ENCODE data around the gene RELL1. TPM values are rescaled to one million over a fixed set of nuclear protein-coding genes. Genes with fewer than 3 reads are reported as not detected.

Gene RELL1
- total RNA-seq, 2 experiments from 2014 or later = 48.6 to 50.3 TPM

DNA sequence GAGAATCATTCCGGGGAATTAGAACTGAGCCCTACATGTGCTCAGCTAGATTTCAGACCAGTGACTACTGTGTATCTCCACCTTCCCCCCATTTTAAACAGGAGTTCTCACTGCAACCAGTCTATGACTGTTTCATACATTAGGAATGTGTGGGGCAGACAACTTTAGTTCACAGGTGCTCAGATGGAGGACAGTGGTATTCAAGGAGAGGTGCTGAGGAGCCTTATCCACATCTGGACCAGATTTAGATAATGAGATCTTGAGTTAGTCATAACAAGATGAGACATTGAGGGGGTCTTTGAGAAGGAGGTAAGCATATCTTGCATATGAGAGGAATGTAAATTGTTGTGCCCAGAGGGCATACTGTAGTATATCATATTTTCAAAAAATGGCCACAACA lies 32.8 kb upstream of the RELL1 start:
- no peak for DNase-seq
- Histone ChIP-seq H3K9me3 (ENCODE audit: control insufficient read depth in 1 of 2, insufficient read depth in 1 of 2, low read length in 2 of 2) (no peaks in the 10 kb centered on the region), H3K4me3 (ENCODE audit: low read length) (no peak overlapping the region), H3K27ac (ENCODE audit: low read depth in 1 of 2, low read length in 2 of 2) (no peak overlapping the region), H3K36me3 (ENCODE audit: insufficient read depth, low read length) (no peaks in the 10 kb centered on the region), H3K27me3 (ENCODE audit: control insufficient read depth in 1 of 2, insufficient read depth in 2 of 2, low read length in 2 of 2) (no peaks in the 10 kb centered on the region), H3K4me1 (ENCODE audit: insufficient read depth, low read length) (peaks cover 6% of the 10 kb centered on the region)
- intact Hi-C loops (cut with DNase I, micrococcal nuclease) = no loop called here
- TF ChIP-seq, protein P1, sequence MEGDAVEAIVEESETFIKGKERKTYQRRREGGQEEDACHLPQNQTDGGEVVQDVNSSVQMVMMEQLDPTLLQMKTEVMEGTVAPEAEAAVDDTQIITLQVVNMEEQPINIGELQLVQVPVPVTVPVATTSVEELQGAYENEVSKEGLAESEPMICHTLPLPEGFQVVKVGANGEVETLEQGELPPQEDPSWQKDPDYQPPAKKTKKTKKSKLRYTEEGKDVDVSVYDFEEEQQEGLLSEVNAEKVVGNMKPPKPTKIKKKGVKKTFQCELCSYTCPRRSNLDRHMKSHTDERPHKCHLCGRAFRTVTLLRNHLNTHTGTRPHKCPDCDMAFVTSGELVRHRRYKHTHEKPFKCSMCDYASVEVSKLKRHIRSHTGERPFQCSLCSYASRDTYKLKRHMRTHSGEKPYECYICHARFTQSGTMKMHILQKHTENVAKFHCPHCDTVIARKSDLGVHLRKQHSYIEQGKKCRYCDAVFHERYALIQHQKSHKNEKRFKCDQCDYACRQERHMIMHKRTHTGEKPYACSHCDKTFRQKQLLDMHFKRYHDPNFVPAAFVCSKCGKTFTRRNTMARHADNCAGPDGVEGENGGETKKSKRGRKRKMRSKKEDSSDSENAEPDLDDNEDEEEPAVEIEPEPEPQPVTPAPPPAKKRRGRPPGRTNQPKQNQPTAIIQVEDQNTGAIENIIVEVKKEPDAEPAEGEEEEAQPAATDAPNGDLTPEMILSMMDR (IDR thresholded peaks at IDR 0.05) = no peak
- Mint-ChIP-seq H3K27ac (no peak overlapping the region), H3K9me3 (no peaks in the 10 kb centered on the region), H3K4me1 (ENCODE audit: low read depth) (peaks cover 16% of the 10 kb centered on the region), H3K36me3 (ENCODE audit: low read depth) (no peaks in the 10 kb centered on the region), H3K27me3 (no peaks in the 10 kb centered on the region), H3K4me3 (no peak overlapping the region)
- CTCF ChIA-PET = no interaction called here
- POLR2A ChIA-PET = no interaction called here
- no peak for ATAC-seq (ENCODE audit: poor library complexity)

DNA sequence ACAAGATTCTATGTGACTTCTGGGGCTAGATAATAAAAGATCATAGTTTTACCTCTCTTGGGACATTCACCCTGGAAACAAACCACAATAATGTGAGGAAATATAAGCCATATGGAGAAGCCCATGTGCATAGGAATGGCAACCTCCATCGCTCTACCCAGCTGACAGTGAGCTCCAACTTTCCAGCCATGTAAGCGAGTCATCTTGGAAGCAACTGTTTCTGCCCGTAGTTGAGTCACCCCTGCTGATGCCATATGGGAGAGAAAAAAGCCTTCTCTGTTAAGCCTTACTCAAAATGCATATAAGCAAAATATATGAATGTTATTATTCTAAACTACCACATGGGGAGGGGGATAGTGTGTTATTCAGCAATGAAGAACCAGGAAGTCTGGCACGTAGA lies 31.4 kb upstream of the RELL1 start:
- no peak for ATAC-seq (ENCODE audit: poor library complexity)
- Histone ChIP-seq H3K4me3 (ENCODE audit: low read length) (no peak overlapping the region), H3K4me1 (ENCODE audit: insufficient read depth, low read length) (peaks cover 6% of the 10 kb centered on the region), H3K27me3 (ENCODE audit: control insufficient read depth in 1 of 2, insufficient read depth in 2 of 2, low read length in 2 of 2) (no peaks in the 10 kb centered on the region), H3K27ac (ENCODE audit: low read depth in 1 of 2, low read length in 2 of 2) (no peak overlapping the region), H3K9me3 (ENCODE audit: control insufficient read depth in 1 of 2, insufficient read depth in 1 of 2, low read length in 2 of 2) (no peaks in the 10 kb centered on the region), H3K36me3 (ENCODE audit: insufficient read depth, low read length) (no peaks in the 10 kb centered on the region)
- ChIA-PET POLR2A (no interaction called here), CTCF (no interaction called here)
- peak in 1 of 14 experiments; percentile 15 for DNase-seq
- no peak overlapping the region for H3K27ac Mint-ChIP-seq
- TF ChIP-seq, protein P1 (IDR thresholded peaks at IDR 0.05) = no peak
- intact Hi-C loops (cut with DNase I, micrococcal nuclease) = no loop called here
- peaks cover 9% of the 10 kb centered on the region for H3K4me1 Mint-ChIP-seq (ENCODE audit: low read depth)
- H3K27me3 Mint-ChIP-seq = no peaks in the 10 kb centered on the region
- H3K4me3 Mint-ChIP-seq = no peak overlapping the region
- H3K36me3 Mint-ChIP-seq (ENCODE audit: low read depth) = no peaks in the 10 kb centered on the region
- no peaks in the 10 kb centered on the region for H3K9me3 Mint-ChIP-seq

GRCh38 chr4:37715889-37716402 lies 29.8 kb upstream of the RELL1 start:
- Mint-ChIP-seq H3K4me1 (ENCODE audit: low read depth) (no peaks in the 10 kb centered on the region), H3K9me3 (no peaks in the 10 kb centered on the region), H3K27me3 (no peaks in the 10 kb centered on the region), H3K27ac (no peak overlapping the region), H3K4me3 (no peak overlapping the region), H3K36me3 (ENCODE audit: low read depth) (no peaks in the 10 kb centered on the region)
- H3K36me3 ChIP-seq (ENCODE audit: insufficient read depth, low read length) = no peaks in the 10 kb centered on the region
- intact Hi-C loops (cut with DNase I, micrococcal nuclease) = no loop called here
- TF ChIP-seq, protein P1 (IDR thresholded peaks at IDR 0.05) = no peak
- ChIA-PET POLR2A (no interaction called here), CTCF (no interaction called here)
- H3K4me3 ChIP-seq (ENCODE audit: low read length) = no peak overlapping the region
- DNase-seq = peak in 2 of 14 experiments; percentile 6 to 13
- no peaks in the 10 kb centered on the region for H3K9me3 ChIP-seq (ENCODE audit: control insufficient read depth in 1 of 2, insufficient read depth in 1 of 2, low read length in 2 of 2)
- H3K4me1 ChIP-seq (ENCODE audit: insufficient read depth, low read length) = no peaks in the 10 kb centered on the region
- no peak for ATAC-seq (ENCODE audit: poor library complexity)
- H3K27ac ChIP-seq (ENCODE audit: low read depth in 1 of 2, low read length in 2 of 2) = no peak overlapping the region
- no peaks in the 10 kb centered on the region for H3K27me3 ChIP-seq (ENCODE audit: control insufficient read depth in 1 of 2, insufficient read depth in 2 of 2, low read length in 2 of 2)

All from CD4-positive, alpha-beta T cell (primary cell).